B cell (primary cell): ENCODE results near the gene FAM151A. TPM values are rescaled to one million over a fixed set of nuclear protein-coding genes. Genes with fewer than 3 reads are reported as not detected.

ENCODE experiments used
- ATAC-seq: fragments of 200-7000 bp; cut with Tn5 transposase; one replicate; pipeline ENCODE4 v1.10.0; 2021; ENCODE audit warnings: low read depth, mild to moderate bottlenecking, moderate number of reproducible peaks, moderate library complexity
- CTCF ChIA-PET: fragments of 350-600 bp; sonication (Branson Sonifier 250); formaldehyde crosslinking; loops from one replicate; lab custom pipeline; 2021; ENCODE audit warnings: antibody characterized with exemption, inconsistent platforms; lab: Charles Lee
- POLR2A ChIA-PET: fragments of 350-600 bp; sonication (Branson Sonifier 250); formaldehyde crosslinking; loops from one replicate; lab custom pipeline; 2021; ENCODE audit warnings: antibody characterized with exemption; lab: Charles Lee
- DNase-seq: peaks from one replicate; pipeline ENCODE4 v3.0.0; 2013
- H2AFZ ChIP-seq: 2 replicates; pipeline ENCODE4 v1.6.1; 2012; ENCODE audit warnings: mild to moderate bottlenecking, low read depth, low read length; ENCODE audit not compliant: insufficient read depth, poor library complexity, severe bottlenecking
- H3K27ac ChIP-seq, 2 donors: 1 replicate in 1 of 2; 2 replicates in 1 of 2; pipeline ENCODE4 v1.5.1; 2012 to 2013; ENCODE audit warnings: low read length in 2 of 2, mild to moderate bottlenecking in 2 of 2, moderate library complexity in 1 of 2
- H3K27me3 ChIP-seq, 4 experiments: fragments of 200-600 bp in 1 of 4; sonication (generic) in 1 of 4; replicated peaks in 1 of 4; 1 replicate in 2 of 4; 2 replicates in 2 of 4; pipeline versions ENCODE4 v1.6.1 to v1.7.0; 2013 to 2016; ENCODE audit warnings: low read length in 3 of 4, mild to moderate bottlenecking in 2 of 4, mixed read lengths in 1 of 4, moderate library complexity in 1 of 4; ENCODE audit not compliant: insufficient read depth in 4 of 4, control insufficient read depth in 3 of 4; ENCODE audit errors: control extremely low read depth in 1 of 4
- H3K36me3 ChIP-seq, 2 experiments: replicated peaks in 1 of 2; 1 replicate in 1 of 2; 2 replicates in 1 of 2; pipeline versions ENCODE4 v1.6.1 to v1.7.1; 2013; ENCODE audit warnings: low read length in 1 of 2; ENCODE audit not compliant: insufficient read depth in 2 of 2, control insufficient read depth in 1 of 2; ENCODE audit errors: control extremely low read depth in 1 of 2, extremely low read depth in 1 of 2
- H3K4me1 ChIP-seq, 2 donors: fragments of 200-600 bp in 1 of 2; sonication (generic) in 1 of 2; 1 replicate in 1 of 2; 2 replicates in 1 of 2; pipeline versions ENCODE4 v1.5.1 to v1.6.1; 2013 to 2017; ENCODE audit warnings: low read length in 2 of 2; ENCODE audit not compliant: control insufficient read depth in 2 of 2, insufficient read depth in 2 of 2
- H3K4me2 ChIP-seq: replicated peaks from 2 replicates; pipeline ENCODE3; 2012; ENCODE audit warnings: mild to moderate bottlenecking, low read depth, low read length; ENCODE audit not compliant: poor library complexity, severe bottlenecking
- H3K4me3 ChIP-seq, 5 experiments: fragments of 200-600 bp in 1 of 5; sonication (generic) in 1 of 5; 1 replicate in 3 of 5; 2 replicates in 2 of 5; pipeline versions ENCODE4 v1.5.1 to v1.7.0; 2011 to 2016; ENCODE audit warnings: low read length in 4 of 5, mild to moderate bottlenecking in 4 of 5, low read depth in 2 of 5, control low read depth in 1 of 5, moderate library complexity in 1 of 5; ENCODE audit not compliant: insufficient read depth in 1 of 5; ENCODE audit errors: control extremely low read depth in 1 of 5, extremely low read depth in 1 of 5
- H3K79me2 ChIP-seq: fragments of 200-600 bp; sonication (generic); one replicate; pipeline ENCODE4 v1.6.0; 2016; ENCODE audit warnings: low read length; ENCODE audit not compliant: control insufficient read depth, insufficient read depth
- H3K9ac ChIP-seq: fragments of 200-600 bp; sonication (generic); 2 replicates; pipeline ENCODE4 v1.6.1; 2017; ENCODE audit warnings: mild to moderate bottlenecking, low read length, moderate library complexity
- H3K9me3 ChIP-seq, 3 donors: one replicate each; pipeline versions ENCODE4 v1.6.1 to v1.7.1; 2013; ENCODE audit warnings: low read length in 2 of 3; ENCODE audit not compliant: control insufficient read depth in 2 of 3, insufficient read depth in 1 of 3; ENCODE audit errors: control extremely low read depth in 1 of 3
- H4K20me1 ChIP-seq: 2 replicates; pipeline ENCODE4 v1.6.0; 2012; ENCODE audit warnings: mild to moderate bottlenecking, low read length; ENCODE audit not compliant: insufficient read depth, control insufficient read depth, poor library complexity, severe bottlenecking
- H3K27ac Mint-ChIP-seq: one replicate; pipeline ENCODE4 v1.8.0; 2021; ENCODE audit warnings: mixed read lengths
- H3K27me3 Mint-ChIP-seq: one replicate; pipeline ENCODE4 v1.8.0; 2021; ENCODE audit warnings: mixed read lengths
- H3K4me1 Mint-ChIP-seq: one replicate; pipeline ENCODE4 v1.8.0; 2021; ENCODE audit warnings: mixed read lengths
- H3K4me3 Mint-ChIP-seq: one replicate; pipeline ENCODE4 v1.8.0; 2021; ENCODE audit warnings: mixed read lengths
- H3K9me3 Mint-ChIP-seq: one replicate; pipeline ENCODE4 v1.8.0; 2022; ENCODE audit warnings: mixed read lengths; ENCODE audit not compliant: insufficient read depth
- CTCF ChIP-seq: fragments of 200-600 bp; IDR thresholded peaks from one replicate; pipeline ENCODE4 v1.8.0; 2022; ENCODE audit warnings: antibody characterized with exemption, mild to moderate bottlenecking
- EZH2 ChIP-seq: IDR thresholded peaks from 2 replicates; pipeline ENCODE4 v1.6.1; 2012; ENCODE audit warnings: borderline replicate concordance, low read depth, mild to moderate bottlenecking, moderate library complexity, low read length; ENCODE audit not compliant: insufficient read depth, poor library complexity, severe bottlenecking
- WGBS: methylation state at CpG from one replicate; pipeline ENCODE4 v1.1.5; 2013; ENCODE audit warnings: missing lambda C conversion rate; ENCODE audit not compliant: insufficient coverage; 5-methylcytosine and 5-hydroxymethylcytosine counted together
- intact Hi-C: fragments of 100-400 bp; cut with micrococcal nuclease; formaldehyde crosslinking; loops from one replicate; pipeline ENCODE4 v1.10.0; 2022
- polyA plus RNA-seq: library from polyadenylated mRNA; depleted of rRNA; stranded (reverse); fragments of >200 nt; gene quantifications from 2 replicates; pipeline ENCODE4 v1.2.3, GENCODE V29; 2012
- total RNA-seq, 2 donors: library from RNA; stranded (reverse); fragments of 120-200 nt in 1 of 2; gene quantifications; 1 replicate in 1 of 2; 2 replicates in 1 of 2; pipeline versions ENCODE4 v1.2.3 to v1.2.4, GENCODE V29; 2013 to 2022

Gene FAM151A
- total and polyA plus RNA-seq, 2 donors (not counting 1 experiment from before 2014, with no cell fraction given) = not detected

GRCh38 chr1:54575161-54575560, 48.2 kb downstream of the FAM151A start:
- Mint-ChIP-seq H3K27ac (no peak overlapping the region), H3K9me3 (no peaks in the 10 kb centered on the region), H3K4me3 (no peak overlapping the region), H3K4me1 (no peaks in the 10 kb centered on the region), H3K27me3 (peaks cover 3% of the 10 kb centered on the region)
- DNase-seq (no peak), ATAC-seq (no peak)
- POLR2A ChIA-PET = no interaction called here
- 100% methylated on average over 1 of the region's 3 CpGs for WGBS
- no peaks in the 10 kb centered on the region for H3K4me1 ChIP-seq
- intact Hi-C loops = no loop called here
- H3K9me3 ChIP-seq = no peaks in the 10 kb centered on the region
- CTCF ChIA-PET = no interaction called here
- H3K36me3 ChIP-seq = no peaks in the 10 kb centered on the region
- no peak overlapping the region for H2AFZ ChIP-seq
- H3K27ac ChIP-seq = no peak overlapping the region
- H3K4me3 ChIP-seq = no peak overlapping the region
- no peak overlapping the region for H3K4me2 ChIP-seq
- no peaks in the 10 kb centered on the region for H3K79me2 ChIP-seq
- TF ChIP-seq CTCF (no peak), EZH2 (no peak)
- no peaks in the 10 kb centered on the region for H3K27me3 ChIP-seq
- no peak overlapping the region for H3K9ac ChIP-seq
- H4K20me1 ChIP-seq = no peaks in the 10 kb centered on the region

DNA sequence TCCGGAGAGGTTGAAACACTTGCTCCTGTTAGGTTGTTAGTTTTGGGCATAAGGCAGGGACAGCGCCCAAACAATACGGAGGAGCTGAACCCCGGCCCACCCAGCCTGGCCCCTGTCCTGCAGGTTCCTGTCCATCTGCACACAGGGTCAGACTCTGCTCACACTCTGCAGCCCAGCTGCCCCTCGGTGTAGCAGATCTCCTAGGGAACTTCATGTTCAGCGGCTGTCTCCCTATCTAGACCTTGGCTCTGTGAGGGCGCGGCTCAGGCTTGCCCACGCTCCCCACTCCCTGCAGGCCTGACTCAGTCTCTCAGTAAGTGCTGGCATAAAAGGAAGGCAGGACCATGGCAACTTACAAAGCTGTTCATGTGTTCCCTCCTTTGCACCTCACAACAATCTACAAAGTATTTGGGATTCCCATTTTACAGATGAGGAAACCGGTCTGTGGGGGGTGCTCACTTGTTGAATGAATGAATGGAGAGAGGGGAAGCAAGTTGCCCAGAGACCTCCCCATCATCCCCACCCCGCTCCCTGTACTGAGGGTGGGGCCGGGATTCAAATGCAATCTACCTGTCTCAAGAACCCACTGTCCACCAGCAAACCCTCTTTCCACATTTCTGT, 49.1 kb downstream of the FAM151A start:
- Mint-ChIP-seq H3K4me3 (no peak overlapping the region), H3K9me3 (no peaks in the 10 kb centered on the region), H3K27ac (no peak overlapping the region), H3K4me1 (no peaks in the 10 kb centered on the region), H3K27me3 (peaks cover 3% of the 10 kb centered on the region)
- H3K27me3 ChIP-seq = no peaks in the 10 kb centered on the region
- no peaks in the 10 kb centered on the region for H4K20me1 ChIP-seq
- ATAC-seq = no peak
- no peak overlapping the region for H3K4me3 ChIP-seq
- H3K4me2 ChIP-seq = no peak overlapping the region
- CTCF ChIA-PET = interaction anchor here (0.6 kb wide), 1 partner anchor 9 kb away, joined by 3 read pairs; no protein-coding TSS in a partner anchor
- no peak overlapping the region for H3K27ac ChIP-seq
- H3K79me2 ChIP-seq = no peaks in the 10 kb centered on the region
- TF ChIP-seq CTCF (no peak), EZH2 (no peak)
- no peak for DNase-seq
- POLR2A ChIA-PET = no interaction called here
- intact Hi-C loops = no loop called here
- WGBS = 99% methylated on average over 9 of the region's 12 CpGs
- no peak overlapping the region for H3K9ac ChIP-seq
- no peaks in the 10 kb centered on the region for H3K36me3 ChIP-seq
- no peaks in the 10 kb centered on the region for H3K4me1 ChIP-seq
- H2AFZ ChIP-seq = no peak overlapping the region
- H3K9me3 ChIP-seq = no peaks in the 10 kb centered on the region
